HG03060 (cell line): ENCODE results near the gene USF2.

ENCODE experiments used
- ATAC-seq: cut with Tn5 transposase; IDR thresholded peaks from one replicate; pipeline ENCODE4 v1.9.1; 2021; ENCODE audit warnings: low read depth, moderate number of reproducible peaks; ENCODE audit not compliant: unreplicated experiment

USF2 gene

DNA sequence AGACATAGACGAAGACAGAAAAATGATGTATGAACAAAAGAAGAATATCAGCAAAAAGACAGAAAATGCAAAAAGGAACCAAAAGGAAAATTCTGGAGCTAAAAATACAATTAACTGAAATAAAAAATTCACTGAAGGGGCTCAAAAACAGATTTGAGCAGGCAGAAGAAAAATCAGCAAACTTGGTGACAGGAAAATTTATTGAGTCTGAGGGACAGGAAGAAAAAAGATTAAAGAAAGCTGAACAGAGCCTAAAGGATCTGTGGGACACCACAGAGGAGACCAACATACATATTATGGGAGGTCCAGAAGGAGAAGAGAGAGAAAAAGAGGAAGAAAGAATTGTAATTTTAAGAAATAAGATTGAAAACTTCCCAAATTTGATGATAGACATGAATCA, 27.3 kb upstream of the USF2 start:
- no peak for ATAC-seq

DNA sequence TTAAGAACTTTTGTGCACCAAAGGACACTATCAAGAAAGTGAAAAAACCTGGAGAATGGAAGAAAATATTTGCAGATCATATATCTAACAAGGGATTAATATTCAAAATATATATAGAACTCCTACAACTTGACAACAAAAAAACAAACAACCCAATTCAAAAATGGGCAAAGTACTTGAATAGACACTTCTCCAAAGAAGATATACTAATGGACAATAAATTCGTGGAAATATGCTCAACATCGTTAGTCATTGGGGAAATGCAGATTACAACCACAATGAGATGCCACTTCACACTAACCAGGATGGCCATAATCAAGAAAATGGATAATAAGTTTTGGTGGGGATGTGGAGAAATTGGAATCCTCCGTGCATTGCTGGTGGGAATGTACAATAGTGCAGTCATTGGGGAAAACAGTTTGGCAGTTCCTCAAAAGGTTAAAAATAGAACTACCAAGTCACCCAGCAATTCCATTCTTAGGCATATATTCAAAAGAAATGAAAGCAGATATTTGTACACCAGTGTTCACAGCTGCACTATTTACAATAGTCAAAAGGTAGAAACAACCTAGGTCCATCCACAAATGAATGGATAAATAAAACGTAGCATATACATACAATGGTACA, 22.2 kb upstream of the USF2 start:
- no peak for ATAC-seq

- no peak for ATAC-seq
Measured at GRCh38 chr19:35247526-35248309, 21.0 kb upstream of the USF2 start.

DNA sequence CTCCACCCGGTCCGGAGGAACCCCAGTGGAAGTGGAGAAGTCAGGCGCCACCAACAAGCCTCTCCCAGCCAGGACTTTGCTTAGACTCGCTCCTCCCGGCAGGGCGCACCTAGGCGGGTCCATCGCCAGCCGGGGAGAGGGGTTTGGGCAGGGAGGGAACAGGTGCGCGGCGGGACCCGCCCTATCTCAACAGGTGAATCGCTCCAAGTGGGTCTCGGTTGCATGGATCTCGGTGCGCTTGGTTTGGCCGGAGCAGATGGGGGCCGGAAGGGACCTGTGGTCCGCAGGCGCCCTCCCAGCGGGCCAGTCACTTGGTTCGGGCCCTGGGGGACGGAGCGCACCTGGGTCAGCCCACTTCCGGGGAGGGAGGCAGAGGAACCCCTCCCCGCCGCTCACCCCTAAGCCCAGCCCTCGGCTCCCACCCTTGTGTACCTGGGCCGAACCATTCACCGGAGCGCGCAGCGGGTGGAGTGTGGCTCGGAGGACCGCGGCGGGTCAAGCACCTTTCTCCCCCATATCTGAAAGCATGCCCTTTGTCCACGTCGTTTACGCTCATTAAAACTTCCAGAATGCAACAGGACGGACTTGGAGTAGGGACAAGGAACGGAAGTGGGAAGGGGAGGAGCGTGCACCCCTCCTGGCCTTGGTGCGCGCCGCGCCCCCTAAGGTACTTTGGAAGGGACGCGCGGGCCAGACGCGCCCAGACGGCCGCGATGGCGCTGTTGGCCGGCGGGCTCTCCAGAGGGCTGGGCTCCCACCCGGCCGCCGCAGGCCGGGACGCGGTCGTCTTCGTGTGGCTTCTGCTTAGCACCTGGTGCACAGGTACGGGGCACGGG, 20.2 kb upstream of the USF2 start, which contains the start of gene LSR:
TSS of gene LSR (plus strand) at position 693 of the 836 bp plus-strand sequence. CDS start at position 714, 21 bp downstream.
- no peak for ATAC-seq

DNA sequence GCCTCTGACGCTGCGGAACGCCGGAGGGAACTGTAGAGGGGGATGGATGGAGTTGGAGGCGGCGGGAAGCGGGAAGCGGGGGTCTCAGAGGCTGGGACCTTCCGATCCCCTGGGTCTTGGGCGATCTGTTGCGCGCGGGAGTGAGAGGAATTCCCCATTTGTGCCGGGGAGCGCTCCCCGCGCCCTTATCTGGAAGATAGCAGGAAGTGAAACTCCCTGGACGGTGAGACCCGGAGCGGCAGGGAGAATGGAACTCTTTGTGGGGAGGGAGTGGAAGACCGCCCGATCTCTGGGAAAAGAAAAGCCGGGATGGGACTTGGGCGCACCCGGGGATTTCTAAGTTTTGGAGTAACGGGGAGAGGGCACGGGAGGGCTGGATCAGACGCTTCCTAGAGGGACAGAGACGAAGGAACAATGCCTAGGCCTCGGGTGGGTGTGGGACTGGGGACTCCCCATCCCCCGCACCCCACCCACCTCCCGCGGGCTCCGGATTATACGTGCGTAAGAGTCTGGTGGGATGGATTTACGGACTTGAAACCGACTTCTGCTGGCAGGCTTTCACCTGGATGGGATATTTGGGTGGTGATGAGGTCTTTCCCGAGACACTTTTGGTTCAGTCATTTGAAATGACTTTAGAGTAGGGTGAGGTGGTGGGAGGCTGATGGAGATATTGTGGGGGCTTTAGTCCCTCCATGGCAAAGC, 19.5 kb upstream of the USF2 start:
- no peak for ATAC-seq

DNA sequence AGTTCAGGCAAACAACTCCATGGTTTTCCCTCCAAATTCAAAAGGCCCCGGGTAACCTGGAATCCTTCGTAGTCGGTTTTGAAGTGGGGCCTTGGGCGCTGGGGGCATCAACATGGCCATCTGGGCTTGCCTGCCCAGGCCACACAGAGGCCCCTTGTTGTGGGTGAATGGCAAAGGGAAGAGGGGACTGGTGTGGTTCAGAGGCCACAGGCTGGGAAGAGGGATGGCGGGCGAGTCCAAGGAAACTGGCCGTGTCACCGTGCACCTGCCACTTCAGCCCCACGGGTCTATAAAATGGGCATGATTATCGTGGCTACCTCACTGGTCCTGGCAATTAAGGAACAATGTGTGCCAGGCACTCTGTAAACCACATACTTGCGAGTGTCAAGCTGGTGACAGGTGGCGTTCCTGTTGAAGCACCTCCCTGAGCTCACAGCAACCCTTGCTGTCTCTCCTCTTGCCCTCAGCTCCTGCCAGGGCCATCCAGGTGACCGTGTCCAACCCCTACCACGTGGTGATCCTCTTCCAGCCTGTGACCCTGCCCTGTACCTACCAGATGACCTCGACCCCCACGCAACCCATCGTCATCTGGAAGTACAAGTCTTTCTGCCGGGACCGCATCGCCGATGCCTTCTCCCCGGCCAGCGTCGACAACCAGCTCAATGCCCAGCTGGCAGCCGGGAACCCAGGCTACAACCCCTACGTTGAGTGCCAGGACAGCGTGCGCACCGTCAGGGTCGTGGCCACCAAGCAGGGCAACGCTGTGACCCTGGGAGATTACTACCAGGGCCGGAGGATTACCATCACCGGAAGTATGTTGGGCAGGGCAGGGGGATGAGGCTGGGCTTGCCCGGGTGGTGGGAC, 18.7 kb upstream of the USF2 start:
- no peak for ATAC-seq

- no peak for ATAC-seq
Measured at GRCh38 chr19:35251456-35251855, 17.3 kb upstream of the USF2 start.

DNA sequence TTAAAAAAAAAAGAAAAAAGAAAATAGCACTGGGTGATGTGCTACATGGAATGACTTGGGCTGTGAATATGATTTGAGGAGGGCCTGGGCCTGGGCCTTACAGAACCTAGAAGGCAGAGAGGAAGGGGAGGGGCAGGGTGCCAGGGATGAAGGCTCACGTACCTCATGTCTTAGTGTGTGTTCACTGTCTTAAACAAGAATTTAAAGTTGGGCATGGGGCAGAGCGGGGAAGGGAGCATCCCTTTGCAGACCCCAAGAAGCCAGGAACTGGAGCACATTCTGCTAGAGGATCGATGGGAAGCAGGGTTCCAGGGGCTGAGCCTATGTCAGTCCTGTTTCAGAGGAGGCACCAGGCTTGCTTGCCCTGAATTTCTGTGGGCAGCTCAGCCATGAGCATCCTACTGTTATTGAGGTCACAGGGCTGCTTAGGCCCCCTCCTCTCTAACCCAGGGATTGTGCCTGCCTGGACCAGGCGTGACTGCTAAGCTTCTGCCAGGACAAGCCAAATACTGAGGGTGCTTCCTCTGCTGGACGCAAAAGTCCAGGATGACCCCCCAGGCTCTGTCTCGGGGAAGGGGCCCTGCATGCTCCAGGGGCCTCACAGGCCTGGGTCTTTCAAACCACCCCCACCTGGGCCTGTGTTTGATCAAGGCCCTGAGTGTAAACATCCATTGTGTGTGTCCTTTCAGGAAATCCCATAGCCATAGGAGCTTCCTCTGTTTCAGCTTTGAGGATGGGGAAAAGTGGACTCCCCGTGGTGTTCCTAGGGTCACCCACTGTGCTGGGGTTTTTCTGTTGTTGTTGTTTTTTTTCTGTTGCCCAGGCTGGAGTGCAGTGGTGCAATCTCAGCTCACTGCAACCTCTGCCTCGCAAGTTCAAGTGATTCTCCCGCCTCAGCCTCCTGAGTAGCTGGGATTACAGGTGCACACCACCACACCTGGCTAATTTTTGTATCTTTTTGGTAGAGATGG, 15.2 kb upstream of the USF2 start:
- no peak for ATAC-seq

DNA sequence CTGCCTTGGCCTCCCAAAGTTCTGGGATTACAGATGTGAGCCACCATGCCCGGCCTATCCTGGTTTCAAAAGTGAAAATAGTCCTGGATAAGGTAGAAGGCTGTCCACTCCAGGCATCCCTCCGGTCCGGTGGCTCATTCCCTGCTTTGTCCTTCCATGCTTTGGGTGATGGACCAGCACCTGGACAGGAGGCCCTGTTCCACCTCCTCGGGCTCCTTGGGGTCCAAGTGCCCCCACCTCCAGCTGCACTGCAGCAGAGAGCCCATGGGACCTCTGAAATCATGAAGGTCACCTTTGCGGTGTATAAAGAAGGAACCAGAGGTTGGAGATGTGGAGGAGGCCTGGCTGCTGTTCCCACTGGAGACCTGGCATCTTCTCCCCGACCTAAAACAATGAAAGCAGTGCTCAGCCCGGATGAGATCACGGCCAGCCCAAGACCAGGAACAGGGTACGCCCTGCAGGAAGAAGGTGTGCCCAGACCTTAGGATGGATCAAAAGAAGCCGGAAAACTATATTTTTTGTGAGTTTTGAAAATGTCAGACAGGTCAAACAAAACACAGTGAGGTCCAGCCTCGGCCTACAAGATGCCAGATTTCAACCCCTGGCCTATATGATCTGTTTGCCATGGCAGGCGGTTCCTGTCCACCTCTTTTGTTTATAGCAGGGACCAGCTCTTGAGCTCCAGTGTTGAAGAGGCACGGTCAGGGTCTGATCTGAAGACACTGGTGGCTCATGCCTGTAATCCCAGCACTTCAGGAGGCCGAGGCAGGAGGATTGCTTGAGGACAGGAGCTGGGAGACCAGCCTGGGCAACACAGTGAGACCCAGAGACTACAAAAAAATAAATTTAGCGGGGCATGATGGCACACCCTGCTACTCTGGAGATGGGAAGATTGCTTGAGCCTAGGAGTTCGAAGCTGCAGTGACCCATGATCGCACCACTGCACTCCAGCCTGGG, 14.1 kb upstream of the USF2 start:
- ATAC-seq: no peak

- ATAC-seq: no peak
Measured at GRCh38 chr19:35256566-35256965, 12.2 kb upstream of the USF2 start.

DNA sequence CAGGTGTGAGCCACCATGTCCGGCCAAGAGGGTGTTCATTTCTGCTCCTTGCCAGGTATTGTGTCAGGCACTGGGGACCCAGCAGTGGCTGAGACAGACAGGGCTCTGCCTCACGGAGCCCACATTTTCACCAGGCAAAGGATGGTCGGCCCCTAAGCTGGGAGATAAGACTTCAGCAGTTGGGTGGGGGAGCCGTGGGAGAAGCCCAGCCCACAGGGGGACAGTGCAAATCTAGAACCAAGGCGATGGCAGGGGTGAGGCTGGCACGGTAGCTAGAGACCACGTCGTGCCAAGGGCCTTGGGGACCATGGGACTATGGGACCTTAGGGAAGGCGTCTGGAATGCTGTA, 11.7 kb upstream of the USF2 start:
- ATAC-seq: no peak

DNA sequence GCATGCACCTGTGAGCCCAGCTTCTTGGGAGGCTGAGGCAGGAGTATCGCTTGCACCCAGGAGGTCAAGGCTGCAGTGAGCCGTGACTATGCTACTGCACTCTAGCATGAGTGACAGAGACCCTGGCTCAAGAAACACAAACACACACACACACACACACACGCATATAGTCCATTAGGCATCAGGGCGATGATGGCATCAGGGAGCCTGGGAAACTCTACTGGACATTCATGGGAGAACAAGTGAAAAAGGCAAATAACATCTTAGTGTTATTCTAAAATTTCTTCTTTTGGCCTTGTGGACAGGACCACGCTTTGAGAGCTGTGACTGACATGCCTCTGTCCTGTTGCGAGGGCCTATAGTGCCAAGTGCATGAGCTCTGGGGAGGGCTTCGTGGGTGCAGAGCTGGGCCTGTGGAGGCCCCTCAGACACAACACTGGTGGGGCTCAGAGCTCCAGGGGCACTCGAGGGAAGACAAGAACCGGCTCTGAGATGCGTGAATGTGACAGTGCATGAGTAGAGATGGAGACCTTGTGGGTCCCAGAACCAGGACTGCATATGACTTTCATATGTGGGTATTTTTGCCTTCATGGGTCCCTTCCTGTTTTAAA, 8.0 kb upstream of the USF2 start:
- no peak for ATAC-seq

DNA sequence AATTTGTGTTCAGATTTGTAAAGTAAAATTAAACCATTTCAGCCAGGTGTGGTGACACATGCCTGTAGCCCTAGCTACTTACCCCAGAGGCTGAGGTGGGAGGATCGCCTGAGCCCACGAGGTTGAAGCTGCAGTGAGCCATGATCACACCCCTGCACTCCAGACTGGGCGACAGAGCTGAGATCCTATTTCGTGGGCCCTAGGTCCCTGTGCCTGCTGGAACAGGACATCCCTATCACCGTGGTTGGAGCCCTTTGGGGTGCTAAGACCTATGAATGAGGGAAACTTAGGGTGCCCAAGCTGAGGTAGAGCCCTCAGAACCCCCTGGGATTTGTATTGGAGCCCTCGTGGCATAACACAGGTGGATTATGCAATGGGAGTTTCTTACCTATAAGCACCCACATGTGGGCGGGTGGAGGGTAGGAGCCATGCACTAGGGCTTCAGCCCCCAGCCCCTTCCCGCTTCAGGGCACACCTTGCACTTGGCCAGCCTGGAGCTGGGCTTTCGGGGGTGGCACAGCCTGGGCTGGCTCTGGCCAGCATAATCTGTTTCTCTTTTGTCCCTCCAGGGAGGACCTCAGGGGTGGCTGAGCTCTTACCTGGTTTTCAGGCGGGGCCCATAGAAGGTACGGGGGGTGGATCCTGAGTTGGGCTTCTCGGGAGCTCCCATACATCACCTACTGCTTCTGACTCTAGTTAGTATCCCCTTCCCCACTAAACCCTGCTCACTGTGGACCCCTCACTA, 7.2 kb upstream of the USF2 start:
- ATAC-seq: no peak

DNA sequence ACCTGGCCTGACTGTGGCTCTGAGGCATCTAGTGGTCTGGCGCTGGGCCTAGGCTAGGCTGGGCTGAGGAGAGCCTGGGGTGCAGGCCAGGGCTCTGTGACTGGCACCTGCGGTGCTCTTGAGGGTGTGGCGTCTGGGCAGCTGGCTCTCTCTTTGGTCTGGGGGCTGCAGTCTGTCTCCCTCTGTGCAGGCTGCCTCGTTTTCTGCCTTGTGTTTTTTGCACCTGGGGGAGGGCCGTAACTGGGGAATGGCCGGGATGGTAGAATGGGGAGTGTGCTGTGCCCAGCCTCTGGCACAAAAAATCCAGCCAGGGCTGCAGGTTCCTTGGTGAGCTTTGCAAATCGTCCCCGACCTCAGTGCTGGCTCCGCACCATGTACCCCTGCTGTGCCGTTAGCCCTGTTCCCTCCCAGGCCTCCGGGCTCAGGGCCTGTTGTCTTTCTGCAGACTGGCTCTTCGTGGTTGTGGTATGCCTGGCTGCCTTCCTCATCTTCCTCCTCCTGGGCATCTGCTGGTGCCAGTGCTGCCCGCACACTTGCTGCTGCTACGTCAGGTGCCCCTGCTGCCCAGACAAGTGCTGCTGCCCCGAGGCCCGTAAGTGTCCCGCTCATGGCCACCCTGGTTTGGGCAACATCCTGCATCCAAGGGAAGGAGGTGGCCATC, 6.5 kb upstream of the USF2 start:
- ATAC-seq: no peak

DNA sequence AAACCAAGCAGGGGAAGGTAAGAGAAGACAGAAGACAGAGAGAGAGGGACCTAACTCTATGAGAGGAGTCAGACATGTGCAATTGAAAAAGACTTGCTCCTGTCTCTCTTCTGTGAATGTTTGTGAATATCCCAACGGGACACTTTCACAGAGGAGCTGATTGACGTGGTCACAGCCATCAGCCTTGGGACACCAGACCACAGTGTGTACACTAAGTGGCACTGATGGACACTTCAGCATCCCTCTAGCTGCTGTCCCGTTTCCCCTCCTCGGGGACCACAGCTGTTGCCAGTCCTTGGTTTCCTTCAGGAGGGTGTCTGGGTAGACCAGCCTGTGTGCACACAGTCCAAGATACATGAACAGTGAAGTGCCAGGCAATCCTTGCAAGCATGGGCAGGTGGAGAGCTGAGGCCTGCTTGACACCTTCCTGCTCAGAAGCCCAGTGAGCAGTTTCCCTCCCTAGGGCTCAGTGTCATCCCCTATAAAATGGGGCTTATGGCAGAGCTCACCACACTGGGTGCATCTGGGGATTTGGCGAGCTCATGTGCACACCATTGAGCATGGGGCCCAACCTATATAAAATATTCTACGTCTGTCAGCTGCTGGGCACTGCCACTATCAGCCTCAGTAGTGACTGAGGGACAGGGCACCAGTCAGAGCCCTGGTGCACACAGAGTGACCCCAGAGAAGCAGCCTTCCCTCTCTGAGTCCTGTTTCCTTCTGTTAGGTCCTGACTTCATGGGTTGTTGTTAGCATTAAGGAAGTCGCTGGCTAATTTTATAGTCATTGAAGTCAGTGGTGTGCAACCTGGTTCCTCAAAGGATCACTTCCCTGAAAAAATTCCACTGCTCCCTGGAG, 4.3 kb upstream of the USF2 start:
- ATAC-seq: no peak
